Measurements from ENCODE around the gene NINJ2. TPM values are rescaled to one million over a fixed set of nuclear protein-coding genes. Genes with fewer than 3 reads are reported as not detected.
"Not testable (repeated sequence)": the region's sequence is repeated elsewhere in the genome, so short reads cannot be mapped to it uniquely, and the experiment has no call there.

The NINJ2 gene
- total RNA-seq, 2 experiments from 2014 or later = 6.8 to 7.4 TPM

- Mint-ChIP-seq H3K27me3 (no peaks in the 10 kb centered on the region), H3K4me1 (peaks cover 57% of the 10 kb centered on the region), H3K36me3 (no peaks in the 10 kb centered on the region), H3K9me3 (ENCODE audit: low read depth) (no peaks in the 10 kb centered on the region), H3K4me3 (peak overlapping the region; percentile 84), H3K27ac (peak overlapping the region; percentile 89)
- no peak for DNase-seq
- CTCF ChIA-PET = interaction anchor here (0.8 to 5.3 kb wide), 9 partner anchors 14 to 116 kb away, joined by 3 to 44 read pairs (median 4); partner anchors contain the start of gene WNK1
- ATAC-seq = peak; percentile 6
Observed at GRCh38 chr12:643475-644302, 19.6 kb downstream of the NINJ2 start.

- H3K9me3 Mint-ChIP-seq (ENCODE audit: low read depth) = no peaks in the 10 kb centered on the region
- DNase-seq (peak; percentile 86), ATAC-seq (peak; percentile 85)
- H3K4me1 Mint-ChIP-seq = peaks cover 58% of the 10 kb centered on the region
- CTCF ChIA-PET = interaction anchor here (0.6 to 5.3 kb wide), 11 partner anchors 18 to 172 kb away, joined by 3 to 44 read pairs (median 4); partner anchors contain the start of gene WNK1
- H3K4me3 Mint-ChIP-seq = peak overlapping the region; percentile 84
- no peaks in the 10 kb centered on the region for H3K27me3 Mint-ChIP-seq
- H3K27ac Mint-ChIP-seq = peak overlapping the region; percentile 89
- no peaks in the 10 kb centered on the region for H3K36me3 Mint-ChIP-seq
Observed at GRCh38 chr12:642633-643474, 20.4 kb downstream of the NINJ2 start.

- not testable (repeated sequence) for DNase-seq; H3K4me3 Mint-ChIP-seq; H3K9me3 Mint-ChIP-seq (ENCODE audit: low read depth); H3K27me3 Mint-ChIP-seq; H3K27ac Mint-ChIP-seq; H3K36me3 Mint-ChIP-seq; ATAC-seq
- CTCF ChIA-PET = interaction anchor here (1.6 to 5.3 kb wide), 4 partner anchors 25 to 111 kb away, joined by 3 to 44 read pairs (median 16); partner anchors contain the start of gene WNK1
- H3K4me1 Mint-ChIP-seq = peaks cover 58% of the 10 kb centered on the region
Observed at GRCh38 chr12:641321-641720, 21.9 kb downstream of the NINJ2 start.

GRCh38 chr12:640773-641172, 22.5 kb downstream of the NINJ2 start:
- ATAC-seq (no peak), DNase-seq (no peak)
- no peaks in the 10 kb centered on the region for H3K27me3 Mint-ChIP-seq
- H3K36me3 Mint-ChIP-seq = no peaks in the 10 kb centered on the region
- no peak overlapping the region for H3K27ac Mint-ChIP-seq
- H3K9me3 Mint-ChIP-seq (ENCODE audit: low read depth) = no peaks in the 10 kb centered on the region
- H3K4me1 Mint-ChIP-seq = peaks cover 58% of the 10 kb centered on the region
- CTCF ChIA-PET = interaction anchor here (5.3 kb wide), 1 partner anchor 112 kb away, joined by 44 read pairs; the partner anchor contains the start of gene WNK1
- H3K4me3 Mint-ChIP-seq = no peak overlapping the region

GRCh38 chr12:639988-640387, 23.3 kb downstream of the NINJ2 start:
- no peaks in the 10 kb centered on the region for H3K27me3 Mint-ChIP-seq
- no peak for DNase-seq
- no peak overlapping the region for H3K4me3 Mint-ChIP-seq
- H3K36me3 Mint-ChIP-seq = no peaks in the 10 kb centered on the region
- H3K9me3 Mint-ChIP-seq (ENCODE audit: low read depth) = no peaks in the 10 kb centered on the region
- no peak overlapping the region for H3K27ac Mint-ChIP-seq
- no peak for ATAC-seq
- CTCF ChIA-PET = interaction anchor here (1.3 kb wide), 2 partner anchors 30 to 111 kb away, joined by 3 to 5 read pairs; no protein-coding TSS in a partner anchor
- peaks cover 52% of the 10 kb centered on the region for H3K4me1 Mint-ChIP-seq

- Mint-ChIP-seq H3K4me3 (no peak overlapping the region), H3K27me3 (no peaks in the 10 kb centered on the region), H3K9me3 (ENCODE audit: low read depth) (no peaks in the 10 kb centered on the region), H3K36me3 (no peaks in the 10 kb centered on the region), H3K27ac (peak overlapping the region; percentile 22), H3K4me1 (peaks cover 49% of the 10 kb centered on the region)
- no peak for DNase-seq
- CTCF ChIA-PET = interaction anchor here (1.3 kb wide), 2 partner anchors 30 to 111 kb away, joined by 3 to 5 read pairs; no protein-coding TSS in a partner anchor
- ATAC-seq = no peak
Observed at GRCh38 chr12:639566-639965, 23.7 kb downstream of the NINJ2 start.

- Mint-ChIP-seq H3K27me3 (no peaks in the 10 kb centered on the region), H3K4me1 (peaks cover 45% of the 10 kb centered on the region), H3K4me3 (no peak overlapping the region), H3K36me3 (no peaks in the 10 kb centered on the region), H3K27ac (peak overlapping the region; percentile 22), H3K9me3 (ENCODE audit: low read depth) (no peaks in the 10 kb centered on the region)
- CTCF ChIA-PET = interaction anchor here (1.3 kb wide), 2 partner anchors 29 to 112 kb away, joined by 3 to 5 read pairs; no protein-coding TSS in a partner anchor
- DNase-seq (no peak), ATAC-seq (no peak)
Observed at GRCh38 chr12:638953-639557, 24.2 kb downstream of the NINJ2 start.

- peaks cover 39% of the 10 kb centered on the region for H3K4me1 Mint-ChIP-seq
Observed at GRCh38 chr12:636632-637031, 26.6 kb downstream of the NINJ2 start.

GRCh38 chr12:633731-634130, 29.5 kb downstream of the NINJ2 start:
- Mint-ChIP-seq H3K9me3 (ENCODE audit: low read depth) (no peaks in the 10 kb centered on the region), H3K36me3 (no peaks in the 10 kb centered on the region), H3K27me3 (no peaks in the 10 kb centered on the region), H3K27ac (no peak overlapping the region), H3K4me1 (peaks cover 16% of the 10 kb centered on the region), H3K4me3 (no peak overlapping the region)
- DNase-seq = no peak
- ATAC-seq = no peak
- CTCF ChIA-PET = interaction anchor here (1.0 to 1.2 kb wide), 2 partner anchors 11 to 17 kb away, joined by 3 read pairs; no protein-coding TSS in a partner anchor

More at GRCh38 chr12:636632-637031, 26.6 kb downstream of the NINJ2 start:
- H3K27me3 Mint-ChIP-seq = no peaks in the 10 kb centered on the region
- H3K36me3 Mint-ChIP-seq = no peaks in the 10 kb centered on the region
- DNase-seq (no peak), ATAC-seq (no peak)
- H3K27ac Mint-ChIP-seq = no peak overlapping the region
- no peak overlapping the region for H3K4me3 Mint-ChIP-seq
- CTCF ChIA-PET = interaction anchor here (0.6 to 1.0 kb wide), 2 partner anchors 110 to 130 kb away, joined by 3 to 5 read pairs; no protein-coding TSS in a partner anchor
- H3K9me3 Mint-ChIP-seq (ENCODE audit: low read depth) = no peaks in the 10 kb centered on the region

GRCh38 chr12:632102-632696, 31.0 kb downstream of the NINJ2 start:
- Mint-ChIP-seq H3K27ac (no peak overlapping the region), H3K4me3 (no peak overlapping the region), H3K9me3 (ENCODE audit: low read depth) (no peaks in the 10 kb centered on the region), H3K4me1 (peaks cover 17% of the 10 kb centered on the region), H3K36me3 (no peaks in the 10 kb centered on the region), H3K27me3 (no peaks in the 10 kb centered on the region)
- CTCF ChIA-PET = interaction anchor here (0.8 to 1.5 kb wide), 4 partner anchors 8 to 1058 kb away, joined by 3 to 6 read pairs (median 3); partner anchors contain the start of gene ADIPOR2
- ATAC-seq (no peak), DNase-seq (no peak)

- H3K4me1 Mint-ChIP-seq = peaks cover 17% of the 10 kb centered on the region
- DNase-seq (no peak), ATAC-seq (no peak)
- CTCF ChIA-PET = interaction anchor here (0.5 to 1.4 kb wide), 3 partner anchors 17 to 91 kb away, joined by 3 read pairs; no protein-coding TSS in a partner anchor
- H3K4me3 Mint-ChIP-seq = no peak overlapping the region
- H3K9me3 Mint-ChIP-seq (ENCODE audit: low read depth) = no peaks in the 10 kb centered on the region
- no peaks in the 10 kb centered on the region for H3K36me3 Mint-ChIP-seq
- H3K27ac Mint-ChIP-seq = no peak overlapping the region
- H3K27me3 Mint-ChIP-seq = no peaks in the 10 kb centered on the region
Observed at GRCh38 chr12:630656-631632, 32.3 kb downstream of the NINJ2 start.
